NOMO-1 treated with dmso at 0.1 percent for 144 hours (cell line): ENCODE results near the gene TMEM205.
"Not testable (repeated sequence)": the region's sequence is repeated elsewhere in the genome, so short reads cannot be mapped to it uniquely, and the experiment has no call there.

Experiments
- DNase-seq: peaks from one replicate; lab custom pipeline; 2025; ENCODE audit not compliant: unreplicated experiment; lab: John Stamatoyannopoulos, UW

TMEM205 gene

DNA sequence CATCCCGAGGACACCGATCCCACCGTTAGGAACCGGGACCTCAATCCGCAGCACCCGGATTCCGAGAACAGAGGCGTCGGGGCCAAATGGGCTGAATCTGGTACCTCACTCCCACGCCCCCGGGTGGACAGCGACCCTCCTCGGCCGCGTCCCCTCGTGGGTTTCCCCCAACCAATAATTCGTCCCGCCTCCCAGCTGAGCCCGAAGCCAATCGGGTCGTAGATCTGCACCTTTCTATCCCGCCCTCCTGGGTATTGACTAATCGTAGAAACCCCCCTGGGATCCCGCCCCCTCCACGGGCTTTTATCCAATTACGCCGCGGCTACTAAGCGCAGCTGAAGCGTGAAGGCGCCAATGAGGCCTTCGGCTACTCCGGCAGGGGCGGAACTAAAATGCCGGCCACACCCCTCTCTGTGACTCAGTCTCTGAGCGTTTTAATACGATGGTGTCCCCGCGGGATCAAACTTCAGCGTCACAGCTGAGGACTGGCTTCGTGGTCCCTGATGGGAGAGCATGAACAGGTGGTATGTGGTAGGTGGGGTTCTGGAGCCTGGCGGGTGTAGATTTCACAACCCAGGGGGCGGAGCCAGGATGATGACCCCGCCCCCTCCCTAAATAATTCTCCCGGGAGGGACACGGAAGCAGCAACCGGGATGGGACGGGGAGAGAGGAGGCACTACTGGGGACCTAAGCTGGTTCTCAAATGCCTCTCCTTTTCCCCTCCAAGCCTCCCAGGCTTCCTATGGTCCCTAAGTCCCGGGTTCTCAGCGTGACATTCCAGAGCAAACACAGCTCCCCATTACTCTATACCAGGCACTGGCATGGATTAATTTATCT lies at the start of gene TMEM205, which contains the start of gene CCDC159:
Gene TMEM205 (minus strand): TSS at position 165 of the 837 bp plus-strand sequence. CDS start 649 bp downstream, outside the sequence.
Gene CCDC159 (plus strand): TSS at position 416 of the 837 bp plus-strand sequence. CDS start 88 bp downstream, at position 504.
- peak; percentile 97 for DNase-seq

DNA sequence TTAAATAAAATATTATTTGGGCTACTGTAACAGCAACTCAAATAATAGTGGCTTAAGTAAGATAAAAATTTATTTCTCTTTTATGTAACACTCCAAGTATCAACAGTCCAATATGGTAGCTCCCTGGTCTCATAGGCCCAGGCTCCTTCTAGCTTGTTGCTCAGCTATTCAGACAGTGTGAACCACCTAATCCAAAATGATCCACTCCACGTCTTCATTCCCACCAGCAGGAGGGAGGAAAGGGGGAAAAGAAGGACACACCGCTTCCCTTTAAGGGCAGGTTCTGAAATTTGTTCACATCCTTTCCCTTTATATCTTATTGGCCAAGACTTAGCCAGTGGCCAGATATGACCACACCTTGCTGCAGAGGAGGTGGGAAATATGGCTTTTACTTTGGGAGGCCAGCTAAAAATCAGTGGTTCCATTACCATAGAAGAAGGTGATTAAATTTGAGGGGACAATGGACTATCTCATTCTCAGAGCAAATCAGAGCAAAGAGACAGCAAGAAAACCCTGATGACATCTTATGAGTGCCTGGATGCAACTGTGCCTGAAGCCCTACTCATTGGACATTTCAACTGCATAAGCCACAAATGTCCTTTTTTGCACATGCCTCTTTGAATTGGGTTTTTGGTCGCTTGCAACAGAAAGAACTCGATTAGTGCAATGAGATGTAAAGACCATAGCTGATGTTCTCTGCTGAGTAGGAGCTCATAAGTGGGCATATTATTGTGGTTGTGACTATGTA lies 45.0 kb upstream of the TMEM205 start:
- no peak for DNase-seq

DNA sequence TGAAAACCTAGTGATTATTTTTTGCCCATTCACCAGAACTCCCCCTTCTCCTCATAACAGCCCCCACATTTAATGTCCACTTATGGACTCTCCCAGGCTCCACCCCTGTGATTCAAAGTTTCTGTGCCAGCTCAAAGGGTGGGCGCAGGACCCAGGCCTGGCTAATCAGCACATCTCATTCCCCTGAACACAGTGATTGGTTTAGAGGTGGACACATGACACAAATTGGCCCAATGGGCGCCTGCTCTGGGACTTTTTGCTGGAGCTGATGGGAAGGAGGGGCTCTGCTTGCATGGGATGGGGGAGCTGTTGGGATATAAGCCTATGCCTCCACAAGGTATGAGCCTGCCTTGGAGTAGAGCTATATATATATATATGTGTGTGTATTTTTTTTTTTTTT lies 44.3 kb upstream of the TMEM205 start:
- no peak for DNase-seq

DNA sequence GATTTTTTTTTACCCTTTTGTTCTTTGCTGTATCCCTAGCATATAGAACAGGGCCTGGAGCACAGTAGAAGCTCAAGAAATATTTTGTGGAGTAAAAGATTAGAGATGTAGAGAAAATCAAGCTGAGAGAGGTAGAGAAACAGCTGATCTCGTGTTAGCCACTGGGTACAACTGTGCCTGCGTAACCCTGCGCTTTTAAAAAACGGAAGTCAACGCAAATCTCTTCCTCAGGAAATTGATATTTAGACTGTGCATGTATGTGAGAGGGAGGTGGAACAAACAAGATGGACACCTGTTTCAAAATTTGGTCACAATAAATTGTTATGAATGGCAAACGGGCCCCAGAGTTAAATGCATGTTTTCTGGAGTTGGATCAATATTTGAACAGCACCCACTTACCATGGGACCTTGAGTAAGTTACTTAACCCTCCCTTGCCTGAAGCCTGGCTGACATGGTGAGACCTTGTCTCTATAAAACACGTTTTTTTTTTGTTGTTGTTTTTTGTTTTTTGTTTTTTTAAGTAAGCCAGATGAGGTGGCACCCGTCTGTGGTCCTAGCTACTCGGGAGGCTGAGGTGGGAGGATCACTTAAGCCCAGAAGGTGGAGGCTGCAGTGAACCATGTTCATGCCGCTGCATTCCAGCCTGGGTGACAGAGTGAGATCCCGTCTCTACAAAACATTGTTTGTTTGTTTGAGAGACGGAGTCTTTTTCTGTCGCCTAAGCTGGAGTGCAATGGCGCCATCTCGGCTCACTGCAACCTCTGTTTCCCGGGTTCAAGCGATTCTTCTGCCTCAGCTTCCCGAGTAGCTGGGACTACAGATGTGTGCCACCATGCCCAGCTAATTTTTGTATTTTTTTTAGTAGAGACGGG lies 41.3 kb upstream of the TMEM205 start:
- DNase-seq, result peak; percentile 70

DNA sequence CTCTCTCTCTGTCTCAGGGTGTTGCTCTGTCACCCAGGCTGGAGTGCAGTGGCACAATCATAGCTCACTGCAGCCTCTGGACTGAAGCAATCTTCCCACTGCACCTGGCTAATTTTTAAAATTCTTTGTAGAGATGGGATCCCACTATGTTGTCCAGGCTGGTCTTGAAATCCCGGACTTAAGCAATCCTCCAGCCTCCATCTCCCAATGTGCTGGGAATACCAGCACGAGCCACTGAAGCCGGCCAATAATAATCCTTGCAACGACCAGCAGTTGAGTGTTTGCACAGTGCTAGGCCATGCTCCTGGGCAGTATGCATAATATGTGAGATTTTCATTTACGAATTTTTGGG lies 38.7 kb upstream of the TMEM205 start:
- no peak for DNase-seq

DNA sequence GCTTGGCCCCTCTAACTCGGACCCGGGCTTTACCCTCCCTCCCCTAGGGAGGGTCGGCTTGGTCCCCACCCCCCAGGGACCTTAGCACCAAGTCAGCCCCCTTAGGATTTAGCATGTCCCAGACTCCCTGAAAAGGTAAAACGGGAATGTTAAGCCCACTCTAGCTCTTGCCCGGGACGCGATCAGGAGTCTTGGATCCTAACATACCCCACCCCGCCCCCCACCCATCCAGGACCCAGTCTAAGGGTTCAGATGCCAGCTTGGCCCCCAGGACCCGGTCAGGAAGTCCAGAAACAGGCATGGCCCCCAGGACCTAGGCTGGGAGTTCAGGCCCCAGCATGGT lies 37.6 kb upstream of the TMEM205 start:
- DNase-seq, result no peak

DNA sequence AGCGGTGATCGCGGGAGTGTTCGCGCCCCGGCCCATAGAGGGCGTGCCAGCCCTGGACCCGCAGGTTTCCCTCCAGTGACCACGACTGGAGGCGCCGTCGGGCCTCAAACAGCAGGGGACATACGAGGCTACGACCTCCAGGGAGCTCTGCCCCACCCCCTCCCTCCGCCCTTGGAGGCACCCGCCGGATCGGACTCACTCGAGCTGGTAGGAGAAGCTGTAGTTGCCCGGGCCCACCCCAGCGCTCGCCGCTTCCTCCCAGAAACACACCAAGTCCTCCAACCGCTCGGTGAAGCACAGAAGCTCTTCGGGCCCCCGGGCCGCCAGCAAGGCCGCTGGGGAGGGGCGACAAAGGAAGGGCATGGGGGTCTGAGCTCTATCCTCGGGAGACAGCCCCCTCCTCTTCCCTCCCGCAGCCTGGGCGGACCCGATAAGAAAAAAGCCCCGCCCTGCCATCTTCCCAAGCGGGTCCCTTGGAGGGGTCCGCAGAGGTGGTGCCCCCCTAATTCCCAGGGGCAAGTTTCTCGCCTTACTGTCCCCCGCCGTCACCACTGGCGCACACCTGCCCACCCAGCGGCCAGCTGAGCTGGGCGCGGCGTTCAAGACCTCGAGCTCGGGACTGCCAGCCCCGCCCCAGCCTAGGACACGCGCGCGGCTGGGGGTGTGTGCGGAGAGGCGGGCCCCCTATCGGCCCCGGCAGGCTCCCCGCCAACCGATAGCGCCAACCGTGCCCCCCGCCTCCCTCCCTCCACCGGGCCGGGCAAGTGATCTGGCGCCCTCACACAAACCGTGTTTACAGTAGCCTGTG lies 37.0 kb upstream of the TMEM205 start:
- peak; percentile 45 for DNase-seq

DNA sequence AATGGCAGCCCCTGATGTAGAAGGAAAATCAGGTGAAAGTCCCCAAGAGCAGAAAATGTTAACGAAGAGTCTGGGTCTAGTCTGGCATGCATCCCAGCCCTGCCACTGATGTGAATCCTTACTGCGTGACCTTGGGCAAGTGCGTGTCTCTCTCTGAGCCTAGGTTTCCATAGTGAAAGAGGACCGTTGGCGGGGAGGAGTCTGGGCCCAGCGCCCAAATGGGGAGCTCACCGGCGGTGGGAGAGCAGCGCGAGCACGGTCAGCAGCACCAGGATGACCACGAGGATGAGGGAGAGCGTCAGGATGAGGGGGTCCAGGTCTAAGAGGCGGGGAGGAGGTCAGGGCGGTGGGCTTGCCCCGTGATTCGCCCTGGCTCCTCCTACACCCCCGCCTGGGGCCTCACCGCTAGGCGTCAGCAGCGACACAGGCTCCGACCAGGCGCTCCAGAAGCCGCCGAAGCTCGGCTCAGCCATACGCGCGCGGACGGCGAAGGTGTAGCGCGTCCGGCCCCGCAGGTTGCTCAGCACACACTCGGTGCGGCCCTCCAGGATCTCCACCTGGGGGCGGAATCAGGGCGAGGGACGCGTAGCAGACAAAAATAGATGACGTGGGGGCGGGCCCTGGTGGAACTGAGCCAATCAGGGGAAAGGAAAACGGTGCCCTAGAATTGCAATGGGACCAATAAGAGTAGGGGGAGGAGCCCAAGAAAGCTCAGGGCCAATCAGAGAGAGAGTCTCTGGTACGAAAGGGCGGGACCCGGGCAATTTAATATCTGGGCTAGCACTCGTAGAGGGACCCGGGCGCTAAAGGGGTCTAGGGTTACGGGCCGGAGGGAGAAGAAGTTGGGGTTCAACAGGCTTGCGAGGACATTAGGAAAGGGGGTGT lies 34.8 kb upstream of the TMEM205 start:
- DNase-seq, result peak; percentile 94

DNA sequence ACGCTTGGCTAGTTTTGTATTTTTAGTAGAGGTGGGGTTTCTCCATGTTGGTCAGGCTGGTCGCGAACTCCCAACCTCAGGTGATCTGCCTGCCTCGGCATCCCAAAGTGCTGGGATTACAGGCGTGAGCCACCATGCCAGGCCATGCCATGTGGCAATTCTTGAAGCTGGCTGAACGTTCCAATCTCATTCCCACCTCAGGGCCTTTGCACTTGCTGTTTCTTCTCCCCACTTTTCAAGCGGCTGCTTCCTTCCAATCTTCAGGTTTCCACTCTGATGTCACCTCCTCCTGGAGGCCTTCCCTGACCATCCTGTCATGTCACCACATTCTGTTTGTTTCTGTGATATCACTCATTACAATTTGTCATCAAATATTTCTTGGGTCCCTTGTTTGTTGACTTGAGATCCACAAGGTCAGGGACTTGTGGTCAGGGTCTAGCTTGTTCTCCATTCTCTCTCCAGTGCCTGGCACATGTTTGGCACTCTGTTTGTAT lies 33.8 kb upstream of the TMEM205 start:
- no peak for DNase-seq

DNA sequence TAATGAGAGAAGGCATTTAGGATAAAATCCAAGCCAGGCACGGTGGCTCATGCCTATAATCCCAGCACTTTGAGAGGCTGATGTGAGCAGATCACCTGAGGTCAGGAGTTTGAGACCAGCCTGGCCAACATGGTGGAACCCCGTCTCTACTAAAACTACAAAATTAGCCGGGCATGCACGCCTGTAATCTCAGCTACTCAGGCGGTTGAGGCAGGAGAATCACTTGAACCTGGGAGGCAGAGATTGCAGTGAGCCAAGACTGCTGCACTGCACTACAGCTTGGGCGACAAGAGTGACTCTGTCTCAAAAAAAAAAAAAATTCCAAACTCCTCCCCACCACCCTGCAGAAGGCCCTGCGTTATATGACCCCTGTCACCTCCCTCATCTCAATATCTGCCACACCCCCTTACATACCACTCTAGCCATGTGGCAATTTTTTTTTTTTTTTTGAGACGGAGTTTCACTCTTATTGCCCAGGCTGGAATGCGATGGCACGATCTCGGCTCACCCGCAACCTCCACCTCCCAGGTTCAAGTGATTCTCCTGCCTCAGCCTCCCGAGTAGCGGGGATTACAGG lies 33.3 kb upstream of the TMEM205 start:
- DNase-seq, result not testable (repeated sequence)

DNA sequence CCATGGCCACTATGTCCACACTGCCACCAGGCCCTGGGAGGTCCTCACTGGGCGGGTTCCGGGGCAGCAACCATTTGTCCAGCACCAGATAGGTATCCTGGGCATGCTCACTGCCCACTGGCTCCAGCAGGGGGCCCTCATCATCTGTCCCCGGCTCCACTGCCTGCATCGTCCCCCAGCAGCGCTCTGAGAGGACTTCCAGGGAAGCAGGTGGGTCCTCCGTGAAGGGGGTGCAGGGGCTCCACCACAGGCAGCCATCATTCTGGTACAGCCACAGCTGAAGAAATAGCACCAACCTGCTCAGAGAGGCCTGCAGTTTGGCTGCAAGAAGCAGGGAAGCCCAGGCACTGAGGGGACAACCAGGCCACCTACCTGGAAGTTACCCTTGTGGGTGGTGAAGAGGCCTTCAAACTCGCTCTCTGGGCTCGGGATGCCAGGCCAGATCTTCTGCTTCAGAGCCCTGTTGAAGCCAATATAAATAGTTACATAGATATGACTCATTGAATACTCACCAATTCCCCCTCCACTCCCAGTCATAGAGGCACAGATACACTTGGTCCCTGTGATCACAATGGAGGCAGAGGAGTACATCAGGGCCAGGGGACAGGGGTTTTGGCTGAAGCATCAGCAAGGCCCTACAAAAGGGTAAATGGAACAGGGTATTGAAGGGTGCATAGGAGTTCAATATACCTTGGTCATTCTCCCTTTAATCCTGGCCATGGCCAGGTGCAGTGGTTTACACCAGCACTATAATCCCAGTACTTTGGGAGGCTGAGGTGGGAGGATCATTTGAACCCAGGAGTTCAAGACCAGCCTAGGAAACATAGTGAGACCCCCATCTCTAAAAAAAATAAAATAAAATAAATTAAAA lies 32.5 kb upstream of the TMEM205 start:
- no peak for DNase-seq

DNA sequence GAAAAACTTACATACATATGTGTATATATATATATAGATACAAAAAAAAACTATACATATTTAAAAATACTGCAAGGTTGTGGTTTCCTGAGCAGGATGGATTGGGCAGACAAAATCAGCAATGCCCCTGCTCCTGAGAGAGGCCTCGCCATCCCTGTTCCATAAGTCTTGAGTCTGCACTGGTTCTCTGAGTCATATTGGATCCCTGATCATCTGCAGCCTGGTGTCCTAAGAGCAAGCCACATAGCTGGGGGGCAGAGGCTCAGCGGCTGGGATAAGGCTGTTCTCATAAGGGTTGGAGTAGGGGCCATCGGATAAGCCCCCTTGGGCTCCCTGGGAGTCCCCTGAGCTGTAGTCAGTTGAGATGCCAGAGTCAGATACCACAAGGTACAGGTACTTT lies 31.7 kb upstream of the TMEM205 start:
- DNase-seq, result no peak

DNA sequence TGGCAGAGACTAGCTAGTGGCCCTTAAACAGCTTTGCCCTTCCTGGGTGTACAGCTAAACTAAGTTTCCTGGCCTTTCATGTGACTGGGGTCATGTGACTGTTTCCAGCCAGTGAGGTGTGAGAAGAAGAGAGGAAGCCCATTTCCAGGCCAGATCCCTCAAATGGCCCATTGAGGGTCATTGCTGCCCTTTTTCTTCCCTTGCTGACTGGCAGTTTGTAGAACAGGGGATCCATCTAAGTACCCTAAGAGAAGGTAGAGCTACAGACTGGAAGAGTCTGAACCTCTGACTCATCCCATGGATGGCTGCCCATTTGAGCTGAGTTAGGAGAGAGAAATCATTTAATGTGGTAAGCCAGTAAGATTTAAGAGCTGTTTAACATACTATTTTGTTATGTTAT lies 31.2 kb upstream of the TMEM205 start:
- DNase-seq, result peak; percentile 27

DNA sequence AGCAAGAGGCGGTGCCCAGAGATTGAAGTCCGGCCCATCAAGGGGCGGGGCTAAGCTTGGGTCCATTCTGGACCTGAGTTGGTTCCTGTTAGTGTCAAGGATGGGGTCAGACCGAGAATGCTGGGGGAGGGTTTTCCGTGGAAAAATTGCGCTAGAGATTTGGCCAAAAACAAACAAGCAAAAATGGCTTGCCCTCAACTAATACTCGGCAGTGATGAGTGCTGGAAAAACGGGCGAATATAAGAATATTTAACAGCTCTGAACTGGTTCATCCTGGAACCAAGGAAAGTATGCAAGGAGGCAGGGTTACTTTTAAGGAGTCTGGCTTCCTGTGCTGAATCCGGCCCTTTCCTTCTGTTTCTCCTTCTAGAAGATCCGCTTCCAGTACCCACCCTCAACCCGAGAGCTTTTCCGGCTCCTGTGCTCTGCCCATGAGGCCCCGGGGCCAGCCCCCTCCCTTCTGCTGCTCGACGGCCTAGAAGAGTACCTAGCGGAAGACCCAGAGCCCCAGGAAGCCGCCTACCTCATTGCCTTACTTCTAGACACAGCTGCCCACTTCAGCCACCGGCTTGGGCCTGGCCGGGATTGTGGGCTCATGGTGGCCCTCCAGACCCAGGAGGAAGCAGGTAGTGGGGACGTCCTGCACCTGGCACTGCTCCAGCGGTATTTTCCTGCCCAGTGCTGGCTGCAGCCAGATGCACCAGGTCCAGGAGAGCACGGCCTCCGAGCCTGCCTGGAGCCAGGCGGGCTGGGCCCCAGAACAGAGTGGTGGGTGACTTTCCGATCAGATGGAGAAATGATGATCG lies 29.3 kb upstream of the TMEM205 start:
- DNase-seq, result peak; percentile 51

DNA sequence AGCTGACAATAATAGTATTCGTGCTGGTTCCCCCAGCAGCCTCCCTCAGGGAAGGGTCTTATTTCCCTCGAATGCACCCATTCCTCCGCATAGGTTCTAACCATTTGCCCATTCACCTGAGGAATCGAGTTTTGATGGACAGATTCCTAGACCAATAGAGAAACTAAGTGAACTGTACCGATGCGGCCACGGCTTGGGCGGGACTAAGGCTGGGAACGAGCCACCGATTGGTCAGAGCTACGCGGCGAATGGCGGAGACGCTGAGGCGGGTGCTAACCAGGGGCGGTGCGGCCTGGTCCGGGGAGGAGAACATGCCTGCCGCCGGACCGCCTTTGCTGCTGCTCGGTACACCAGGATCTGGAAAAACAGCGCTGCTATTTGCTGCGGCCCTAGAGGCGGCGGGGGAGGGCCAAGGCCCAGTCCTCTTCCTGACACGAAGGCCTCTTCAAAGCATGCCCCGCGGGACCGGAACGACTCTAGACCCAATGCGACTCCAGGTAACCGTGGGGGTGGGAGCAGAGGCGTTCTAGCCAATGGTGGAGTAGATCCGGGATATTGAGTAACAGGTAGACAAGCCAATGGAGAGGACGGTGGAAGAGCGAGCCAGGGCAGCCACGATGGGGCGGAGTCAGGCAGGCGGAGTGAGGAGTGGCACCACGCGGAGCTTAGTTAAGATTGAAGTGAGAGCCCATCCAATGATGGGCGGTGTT lies 28.5 kb upstream of the TMEM205 start, which contains the start of gene SWSAP1:
Gene SWSAP1 (plus strand): TSS at position 234 of the 710 bp plus-strand sequence. CDS start 15 bp downstream, at position 249.
- DNase-seq, result peak; percentile 100

DNA sequence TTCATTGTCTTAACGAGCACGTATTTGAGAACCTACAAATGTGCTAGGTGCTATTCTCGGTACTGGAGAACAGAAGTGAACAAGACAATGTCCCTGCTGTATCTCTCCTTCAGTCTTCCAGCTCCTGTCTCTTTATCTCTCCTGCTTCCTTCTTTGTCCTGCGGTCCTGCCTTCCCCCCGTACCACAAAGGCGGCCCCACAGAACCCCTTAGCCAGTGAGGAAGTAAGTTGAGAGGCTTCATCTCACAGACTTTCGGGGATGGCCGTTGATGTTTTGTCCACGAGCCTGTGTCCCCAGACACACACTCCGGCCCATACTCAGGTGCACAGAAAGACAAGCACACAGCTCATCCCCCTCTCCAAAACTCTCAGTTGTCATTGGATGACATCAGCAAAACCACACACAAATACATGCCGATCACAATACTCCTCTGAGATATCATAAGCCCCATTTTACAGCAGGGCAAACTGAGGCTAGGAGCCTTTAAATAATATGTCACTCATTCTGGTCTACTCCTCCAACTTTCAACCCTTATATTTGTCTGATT lies 27.9 kb upstream of the TMEM205 start:
- peak; percentile 34 for DNase-seq
